Measurements from ENCODE around the gene MIA3. TPM values are rescaled to one million over a fixed set of nuclear protein-coding genes. Genes with fewer than 3 reads are reported as not detected.

The MIA3 gene
- total and polyA plus RNA-seq, 2 of the 4 experiments (the other 2 are of a cell fraction): 35.0 to 45.4 TPM

GRCh38 chr1:222694927-222695326 lies 77.0 kb downstream of the MIA3 start:
- no peak overlapping the region for H3K9ac ChIP-seq (ENCODE audit: low read depth, low read length)
- H3K27ac ChIP-seq (ENCODE audit: insufficient read depth, low read length): no peak overlapping the region
- no peak overlapping the region for H4K91ac ChIP-seq (ENCODE audit: insufficient read depth, low read depth, low read length)
- dilution Hi-C loops (cut with HindIII; ENCODE audit: low sequenced_read_pairs, unreplicated experiment) (no loop called here), in situ Hi-C loops (cut with MboI; ENCODE audit: low sequenced_read_pairs) (no loop called here), intact Hi-C loops (cut with micrococcal nuclease) (no loop called here)
- no peak overlapping the region for H2AFZ ChIP-seq (replicated peaks; ENCODE audit: low read length, poor library complexity)
- no peak overlapping the region for H4K5ac ChIP-seq (ENCODE audit: low read depth, low read length)
- no peaks in the 10 kb centered on the region for H3K27me3 ChIP-seq (ENCODE audit: control insufficient read depth, insufficient read depth, low read length)
- H3K9me1 ChIP-seq (ENCODE audit: insufficient read depth, low read length): no peaks in the 10 kb centered on the region; the same call in 1 of the 2 replicates
- no peak overlapping the region for H3K18ac ChIP-seq (ENCODE audit: low read depth, low read length)
- H3K14ac ChIP-seq (replicated peaks; ENCODE audit: low read depth, low read length): no peak overlapping the region
- no peak overlapping the region for H2BK20ac ChIP-seq (ENCODE audit: low read depth, low read length)
- no peak overlapping the region for H2BK120ac ChIP-seq (ENCODE audit: low read depth, low read length)
- H3K79me1 ChIP-seq (ENCODE audit: low read depth in 1 of 2, low read length in 2 of 2): peaks cover 14 to 37% of the 10 kb centered on the region in 2 experiments
- H2AK5ac ChIP-seq (ENCODE audit: low read depth, low read length): no peak overlapping the region
- POLR2A ChIA-PET (ENCODE audit: unreplicated experiment): no interaction called here
- no peak overlapping the region for H3K23ac ChIP-seq (ENCODE audit: low read depth, low read length)
- no peak overlapping the region for H3K4me2 ChIP-seq (ENCODE audit: low read depth, low read length)
- CTCF ChIA-PET: interaction anchor here (1.0 kb wide), 1 partner anchor 9 kb away, joined by 3 read pairs; no protein-coding TSS in a partner anchor
- H3K36me3 ChIP-seq (ENCODE audit: control insufficient read depth, insufficient read depth, low read length): peaks cover 6% of the 10 kb centered on the region; the same call in 1 of the 2 replicates
- H4K20me1 ChIP-seq (ENCODE audit: insufficient read depth, low read length): no peaks in the 10 kb centered on the region
- H3K9me3 ChIP-seq (ENCODE audit: control insufficient read depth, insufficient read depth, low read length): no peaks in the 10 kb centered on the region
- TF ChIP-seq RAD21 (IDR thresholded peaks at IDR 0.05; ENCODE audit: low read length): no peak
- H2BK15ac ChIP-seq (ENCODE audit: low read depth, low read length): no peak overlapping the region
- no peak overlapping the region for H2BK5ac ChIP-seq (ENCODE audit: low read depth, low read length, poor library complexity, severe bottlenecking)
- no peak overlapping the region for H2AK9ac ChIP-seq (replicated peaks; ENCODE audit: low read depth, low read length, poor library complexity)
- H3K4me3 ChIP-seq (ENCODE audit: insufficient read depth, low read depth, low read length): no peak overlapping the region
- no peak overlapping the region for H3K4ac ChIP-seq (ENCODE audit: low read depth, low read length)
- no peak overlapping the region for H3K56ac ChIP-seq (ENCODE audit: extremely low read depth, insufficient read depth, low read length)
- no TSS peak for BruUV-seq (replicated peaks)
- H3K4me1 ChIP-seq (ENCODE audit: control insufficient read depth, insufficient read depth, low read length): no peaks in the 10 kb centered on the region
- no peak for ATAC-seq (ENCODE audit: low read depth)
- H4K8ac ChIP-seq (ENCODE audit: low read depth in 2 of 2, low read length in 2 of 2): no peak overlapping the region; a peak in 1 of 4 replicates
- no CpG with 5 or more reads among the region's 5 CpGs for WGBS, 2 experiments (ENCODE audit: extremely low coverage in 2 of 2, insufficient read length in 1 of 2)
- no peak for DNase-seq
